ENCODE measurements around the gene HLA-DMB.
"Not testable (repeated sequence)": the region's sequence is repeated elsewhere in the genome, so short reads cannot be mapped to it uniquely, and the experiment has no call there.

The HLA-DMB gene

DNA sequence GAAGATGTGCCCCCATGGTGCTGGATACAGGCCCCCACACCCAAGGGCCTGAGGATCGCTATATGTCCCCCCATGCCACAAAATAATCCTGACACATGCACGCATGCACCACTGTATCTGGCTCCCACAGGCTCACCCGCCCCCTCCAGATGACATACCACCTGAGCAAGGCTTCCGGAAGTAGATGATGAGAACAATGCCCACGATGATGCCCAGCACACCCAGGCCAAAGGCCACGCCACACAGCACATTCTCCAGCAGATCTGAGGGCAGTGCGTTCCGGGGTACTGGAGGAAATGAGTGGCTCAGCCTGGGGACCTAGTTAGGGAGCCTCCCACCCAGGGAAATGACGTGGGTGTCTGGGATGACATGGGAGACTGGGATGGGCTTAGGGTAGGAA, 8.3 kb upstream of the HLA-DMB start:
- no peak for DNase-seq

DNA sequence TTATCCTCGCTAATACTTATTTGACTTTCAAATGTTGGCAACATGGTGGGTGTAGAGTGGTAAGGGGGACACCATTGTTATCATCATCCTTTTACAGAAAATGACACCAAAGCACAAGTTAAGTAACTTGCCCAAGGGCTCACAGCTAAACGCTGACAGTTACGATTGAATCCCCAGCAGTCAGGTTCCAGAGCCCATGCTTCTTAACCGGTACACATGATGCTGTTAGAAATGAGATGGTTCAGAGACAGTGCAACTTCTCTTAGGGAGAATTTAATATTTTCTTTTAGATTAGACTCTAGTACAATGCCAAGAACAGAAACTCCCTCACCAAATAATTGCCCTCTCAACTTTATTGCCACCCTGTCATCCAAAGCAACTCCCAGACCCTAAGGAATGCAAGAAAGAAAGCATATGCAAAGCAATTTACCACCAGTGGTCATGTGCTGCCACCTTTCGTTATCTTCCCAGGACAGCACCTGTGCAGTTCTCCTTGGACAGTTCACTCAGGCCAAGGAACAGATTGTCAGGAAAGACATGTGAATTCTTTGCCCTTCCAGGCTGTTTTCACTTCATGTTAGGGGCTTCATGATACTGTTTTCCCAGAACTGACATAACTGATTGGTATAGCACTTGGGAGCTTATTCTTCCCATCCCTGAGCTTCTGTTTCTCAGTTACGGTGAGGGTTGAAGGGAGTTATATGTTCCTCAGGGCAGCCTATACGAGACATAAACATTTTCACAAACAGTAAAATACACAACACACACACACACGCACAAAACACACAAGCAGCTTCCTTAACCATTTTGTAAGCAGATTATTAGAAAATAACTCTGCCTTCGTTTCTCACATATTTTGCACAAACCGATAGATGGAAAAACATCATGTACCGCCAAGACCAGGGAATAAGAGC, 7.0 kb upstream of the HLA-DMB start:
- DNase-seq, result peak; percentile 57

DNA sequence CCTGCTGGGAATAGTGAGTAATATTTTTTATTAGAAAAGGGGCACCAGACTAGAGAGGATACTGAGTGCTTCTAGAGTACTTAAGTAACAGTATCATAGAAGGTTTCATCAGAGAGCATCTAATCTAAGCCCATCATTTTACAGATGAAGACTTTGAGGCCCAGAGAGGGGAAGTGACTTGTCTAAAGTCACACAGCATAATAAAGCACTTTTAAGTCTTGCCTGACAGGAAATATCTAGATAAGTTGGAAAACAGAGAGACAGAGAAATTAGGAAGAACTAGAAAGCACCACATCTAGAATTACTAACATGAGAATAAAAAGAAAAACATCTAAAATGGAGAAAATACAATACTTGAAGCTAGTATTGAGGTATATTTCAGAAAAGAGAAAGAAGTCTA, 6.1 kb upstream of the HLA-DMB start:
- DNase-seq, result no peak

DNA sequence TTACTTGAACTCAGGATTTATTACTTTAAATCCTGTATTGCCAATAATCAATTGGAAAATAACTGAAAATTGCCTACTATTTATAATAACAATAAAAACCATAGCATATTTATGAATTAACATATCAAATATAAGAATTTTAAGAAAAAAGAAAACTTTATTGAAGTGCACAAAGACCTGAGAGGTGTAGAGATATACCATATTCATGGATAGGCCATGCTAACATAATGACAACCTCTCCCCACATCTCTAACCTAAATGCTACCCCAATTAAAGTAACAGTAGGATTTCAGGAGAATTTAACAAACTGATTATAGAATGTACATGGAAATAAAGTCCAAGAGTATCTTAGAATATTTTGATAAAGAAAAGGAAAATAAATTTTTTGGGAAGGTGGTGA, 5.1 kb upstream of the HLA-DMB start:
- DNase-seq, result no peak

DNA sequence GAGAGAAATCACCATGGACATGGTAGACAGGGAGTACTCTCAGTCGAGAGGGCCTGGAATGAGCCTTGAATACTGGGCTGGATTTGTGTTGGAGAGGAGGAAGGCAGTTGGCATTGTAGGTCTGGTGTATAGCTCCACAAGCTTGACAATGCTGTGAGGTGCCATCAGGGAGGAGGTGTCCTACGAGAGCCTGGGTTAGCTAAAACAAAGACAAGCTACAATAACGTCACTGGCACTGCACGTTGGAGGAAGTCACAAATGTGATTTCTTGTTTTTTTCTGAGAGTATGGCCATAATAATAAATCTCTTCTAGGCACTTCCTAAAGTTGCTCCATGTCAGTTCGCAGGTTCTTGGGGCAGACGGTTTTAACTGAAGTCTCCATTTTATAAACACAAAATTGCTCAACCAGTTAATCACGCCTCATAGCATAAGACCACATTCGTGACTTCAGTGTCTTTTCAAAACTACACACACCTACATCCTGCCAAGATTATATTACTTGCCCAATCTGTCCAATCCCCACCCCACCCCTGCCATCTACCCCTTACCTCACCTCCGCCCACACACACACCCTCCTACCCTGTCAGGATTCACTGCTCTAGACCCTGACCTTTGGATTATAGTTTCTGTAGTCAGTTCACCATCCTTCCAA, 4.4 kb upstream of the HLA-DMB start:
- peak; percentile 74 for DNase-seq

DNA sequence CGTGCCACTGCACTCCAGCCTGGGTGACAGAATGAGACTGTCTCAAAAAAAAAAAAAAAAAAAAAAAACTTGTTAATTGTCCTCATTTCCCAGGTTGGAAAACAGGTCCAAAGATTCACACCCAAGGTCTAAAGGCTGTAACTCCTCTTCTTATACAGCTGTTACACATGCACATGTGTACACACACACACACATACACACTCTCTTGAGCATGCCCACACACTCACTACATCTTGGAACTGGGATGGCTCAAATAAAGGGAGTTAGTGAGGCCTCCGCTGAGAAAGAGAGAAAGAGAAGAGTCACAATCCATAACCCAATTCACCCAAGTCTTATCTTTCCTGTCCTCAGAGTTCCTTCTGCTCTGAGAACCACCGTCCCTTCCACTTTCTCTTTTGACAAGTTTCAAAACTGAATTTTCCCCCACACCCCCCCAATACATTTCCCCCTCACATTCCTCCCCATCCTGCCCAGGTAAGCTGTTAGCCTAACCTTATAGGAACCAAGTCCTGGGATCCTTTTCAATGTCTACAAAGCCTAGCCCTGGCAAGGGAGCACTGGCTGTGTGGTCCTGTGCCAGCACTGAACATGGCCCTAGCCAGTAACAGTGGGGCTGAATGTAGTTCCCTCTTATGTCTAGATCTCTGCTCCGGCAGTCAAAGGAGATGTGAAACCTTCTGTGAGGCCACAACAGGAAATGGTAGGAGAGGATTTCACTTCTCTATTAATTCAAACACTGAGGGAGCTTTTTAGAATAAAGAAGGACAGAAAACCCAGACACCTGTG, 3.2 kb upstream of the HLA-DMB start:
- DNase-seq, result peak; percentile 72

DNA sequence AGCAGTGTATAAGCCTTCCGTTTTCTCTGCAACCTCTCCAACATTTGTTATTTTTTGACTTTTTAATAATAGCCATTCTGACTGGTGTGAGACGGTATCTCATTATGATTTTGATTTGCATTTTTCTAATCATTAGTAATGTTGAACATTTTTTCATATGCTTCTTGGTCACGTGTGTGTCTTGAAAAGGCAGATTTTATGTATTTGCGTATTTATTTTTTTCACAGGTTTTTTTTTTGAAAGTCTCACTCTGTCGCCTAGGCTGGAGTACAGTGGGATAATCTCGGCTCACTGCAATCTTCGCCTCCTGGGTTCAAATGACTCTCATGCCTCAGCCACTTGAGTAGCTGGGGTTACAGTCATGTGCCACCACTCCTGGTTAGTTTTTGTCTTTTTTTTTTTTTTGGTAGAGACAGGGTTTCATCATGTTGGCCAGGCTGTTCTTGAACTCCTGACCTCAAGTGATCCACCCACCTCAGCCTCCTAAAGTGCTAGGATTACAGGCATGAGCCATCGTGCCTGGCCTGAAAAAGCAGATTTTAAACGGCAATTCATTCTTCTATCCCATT, 1.8 kb upstream of the HLA-DMB start:
- not testable (repeated sequence) for DNase-seq

DNA sequence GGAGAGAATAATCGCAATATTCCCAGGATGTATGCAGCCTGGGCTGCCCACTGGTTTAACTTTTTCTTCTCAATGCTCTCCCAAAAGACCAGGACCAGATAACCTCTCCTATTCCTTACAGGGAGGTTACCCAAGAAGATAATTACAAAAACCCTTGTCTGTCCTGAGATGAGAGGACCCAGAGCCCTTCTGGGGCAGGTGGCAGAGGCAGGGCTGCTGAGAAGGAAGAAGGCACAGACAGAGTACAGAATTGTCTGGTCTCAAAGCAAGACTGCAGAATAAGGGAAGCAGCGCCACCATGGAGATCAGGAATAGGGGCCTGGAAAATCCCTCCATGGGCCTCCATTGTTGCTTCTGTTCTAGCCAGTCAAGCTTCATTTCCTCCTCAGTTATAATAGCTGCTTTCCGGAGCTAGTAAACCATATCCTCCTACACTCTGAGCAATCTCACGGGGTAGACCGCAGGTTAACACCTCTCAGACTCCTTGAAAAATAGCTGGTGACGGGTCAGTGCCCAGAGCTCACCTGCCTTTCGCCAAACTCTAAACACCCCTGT, 463 bp upstream of the HLA-DMB start:
- DNase-seq, result peak; percentile 74

DNA sequence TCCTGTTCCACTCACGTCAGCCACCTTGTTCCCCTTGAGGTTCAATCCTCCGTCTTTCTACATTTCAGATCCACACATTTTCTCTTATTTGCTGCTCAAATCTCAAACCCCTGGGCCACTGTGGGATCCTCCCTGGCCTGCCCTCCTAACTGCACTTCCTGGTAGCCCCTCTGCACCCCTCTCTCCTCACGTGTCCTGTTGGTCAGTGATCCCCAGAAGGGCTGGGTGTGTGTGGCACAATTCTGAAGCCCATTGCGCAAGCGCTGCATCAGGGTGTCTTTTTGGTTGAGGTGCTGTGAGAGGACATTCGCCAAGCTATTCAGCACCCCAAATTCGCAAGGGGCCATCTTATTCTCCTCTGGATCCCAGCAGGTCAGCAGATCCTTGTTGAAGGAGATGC, 2.3 kb downstream of the HLA-DMB start:
- DNase-seq, result no peak

DNA sequence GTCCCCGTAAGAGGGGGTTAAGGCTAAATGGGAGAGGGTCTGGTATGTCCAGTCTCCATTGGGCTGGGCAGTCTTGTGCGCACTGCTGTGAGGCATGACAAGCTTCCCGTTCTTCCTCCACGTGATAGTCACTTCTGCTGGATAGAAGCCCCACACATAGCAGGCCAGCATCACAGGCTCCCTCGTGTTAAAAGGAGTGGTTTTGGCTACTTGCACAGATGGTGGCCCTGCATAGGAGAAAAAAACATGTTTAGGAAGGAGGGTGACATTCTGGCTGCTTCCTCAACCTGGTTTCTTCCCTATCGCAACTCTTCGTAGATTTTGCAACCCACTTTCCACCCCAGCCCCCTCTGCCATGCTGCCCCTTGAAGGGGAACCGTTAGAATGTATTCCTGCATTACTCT, 3.6 kb downstream of the HLA-DMB start:
- peak; percentile 35 for DNase-seq

DNA sequence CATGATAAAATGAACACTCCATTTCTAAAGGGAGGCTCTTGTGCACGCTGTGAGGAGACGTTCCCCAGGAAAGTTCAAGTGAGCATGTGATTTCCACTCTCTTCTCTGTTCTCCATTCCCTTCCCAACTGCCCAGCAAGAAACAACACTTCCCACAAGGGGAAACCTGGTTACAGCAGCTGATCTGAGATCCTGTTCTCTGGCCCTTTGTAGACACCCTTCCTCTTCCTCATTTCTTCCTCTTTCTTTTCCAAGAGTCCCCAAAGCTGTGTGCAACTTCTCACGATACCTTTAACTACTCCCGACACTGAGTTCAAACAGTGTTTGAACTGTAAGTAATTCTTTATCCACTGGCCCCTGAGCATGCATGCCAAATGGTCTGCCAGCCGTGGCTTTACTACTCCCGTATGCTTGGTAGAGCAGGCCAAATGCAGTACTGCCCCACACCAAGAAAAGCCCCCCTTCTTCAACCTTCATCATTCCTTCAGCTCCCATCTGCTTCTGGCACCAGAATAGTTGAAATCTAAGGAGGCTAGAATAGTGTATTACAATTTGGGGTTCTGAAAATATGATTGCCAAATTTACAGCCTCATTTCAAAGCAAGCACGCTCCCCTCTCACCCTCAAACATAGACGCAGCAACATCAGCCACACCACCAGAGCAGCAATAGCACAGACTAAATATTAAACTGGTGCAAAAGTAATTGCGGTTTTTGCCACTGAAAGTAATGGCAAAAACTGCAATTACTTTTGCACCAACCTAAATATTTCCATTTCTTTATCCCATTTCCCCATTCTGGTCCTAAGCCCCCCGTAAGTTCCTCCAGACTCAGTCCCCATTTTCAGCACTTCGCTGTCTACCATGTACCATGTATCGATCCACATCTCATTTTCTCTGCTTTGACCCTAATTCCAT, 4.3 kb downstream of the HLA-DMB start:
- no peak for DNase-seq

DNA sequence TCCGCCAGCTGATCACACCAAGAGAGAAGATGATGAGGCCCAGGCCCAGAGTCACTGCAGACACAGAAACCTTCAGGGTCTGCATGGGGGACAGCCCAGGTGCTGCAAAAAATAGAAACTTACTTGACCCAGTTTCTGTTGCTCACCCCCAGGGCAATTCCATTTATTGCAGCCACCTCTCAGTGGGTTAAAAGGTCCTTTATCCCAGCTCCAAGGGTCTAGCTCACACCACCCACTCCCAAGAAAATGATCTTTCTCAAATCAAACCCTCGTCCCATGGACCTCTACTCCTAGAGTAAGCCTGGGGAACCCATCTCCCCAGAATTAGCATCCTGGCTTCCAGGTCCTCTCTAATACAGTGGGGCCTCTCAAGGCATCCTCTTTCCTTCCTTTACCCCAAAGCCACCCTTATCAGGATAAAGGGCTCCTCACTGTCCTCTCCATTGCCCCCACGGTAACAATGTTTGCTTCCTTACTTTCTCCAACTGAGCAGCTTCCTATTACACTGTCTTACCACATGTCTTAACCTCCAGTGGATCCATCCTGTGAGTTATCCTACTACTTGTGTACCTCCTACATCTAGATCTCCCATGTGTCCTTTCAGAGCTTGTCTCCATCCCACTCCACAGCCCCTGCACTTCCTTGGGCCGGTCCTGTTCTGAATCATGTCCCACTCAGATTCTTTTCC, 5.1 kb downstream of the HLA-DMB start:
- no peak for DNase-seq

DNA sequence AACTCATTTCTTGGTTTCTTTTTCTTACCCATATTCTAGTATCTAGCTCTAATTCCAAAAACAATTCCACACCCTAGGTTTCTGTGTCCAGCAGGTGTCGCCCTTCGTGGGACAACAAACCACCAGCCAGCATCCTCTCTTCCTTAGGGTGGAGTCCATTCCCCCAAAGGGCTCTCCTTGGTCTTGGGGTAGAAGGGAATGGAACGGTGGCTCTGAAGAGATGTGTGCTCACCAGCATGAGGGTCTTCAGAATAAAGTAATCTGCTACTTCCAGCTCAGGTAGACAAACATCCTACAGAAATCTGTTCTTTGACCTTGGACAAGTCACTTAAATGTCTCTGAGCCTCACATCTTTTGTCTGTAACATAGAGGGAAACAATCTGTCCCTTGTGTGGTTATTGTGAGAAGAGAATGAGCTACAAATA, 7.2 kb downstream of the HLA-DMB start:
- DNase-seq, result peak; percentile 70

DNA sequence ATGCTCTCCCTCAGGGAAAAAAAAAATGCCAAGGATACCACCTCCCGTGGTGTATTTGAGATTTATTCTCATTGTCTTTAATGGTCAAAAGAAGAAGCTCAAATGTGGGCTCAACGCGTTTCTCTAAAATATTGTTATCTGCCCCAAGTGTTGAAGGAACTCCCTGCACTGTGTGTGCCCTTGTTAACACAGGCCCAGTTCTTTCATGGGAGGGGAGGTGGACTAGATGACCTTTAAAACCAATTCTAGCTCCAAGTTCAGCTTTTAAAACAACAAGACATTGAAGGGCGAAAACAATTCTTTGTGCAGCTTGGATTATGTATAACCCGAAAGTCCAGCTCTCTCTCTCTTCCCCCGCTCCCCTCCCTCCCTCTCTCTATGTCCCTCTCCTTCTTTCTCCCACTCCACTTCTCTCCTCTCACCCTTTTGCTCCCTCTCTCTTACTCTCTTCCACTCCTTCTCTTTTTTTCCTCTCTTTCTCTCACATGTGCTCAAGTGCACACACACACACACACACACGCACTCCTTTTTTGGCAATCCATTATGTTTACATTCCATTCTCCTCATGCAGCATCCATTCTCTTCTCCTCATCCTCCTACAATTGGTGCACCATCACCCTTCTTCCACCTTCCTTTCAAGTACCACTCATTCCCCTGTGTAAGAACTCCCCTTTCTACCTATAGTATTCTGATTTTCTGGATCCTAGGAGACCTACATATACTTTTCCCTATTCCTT, 8.5 kb downstream of the HLA-DMB start:
- DNase-seq, result no peak

DNA sequence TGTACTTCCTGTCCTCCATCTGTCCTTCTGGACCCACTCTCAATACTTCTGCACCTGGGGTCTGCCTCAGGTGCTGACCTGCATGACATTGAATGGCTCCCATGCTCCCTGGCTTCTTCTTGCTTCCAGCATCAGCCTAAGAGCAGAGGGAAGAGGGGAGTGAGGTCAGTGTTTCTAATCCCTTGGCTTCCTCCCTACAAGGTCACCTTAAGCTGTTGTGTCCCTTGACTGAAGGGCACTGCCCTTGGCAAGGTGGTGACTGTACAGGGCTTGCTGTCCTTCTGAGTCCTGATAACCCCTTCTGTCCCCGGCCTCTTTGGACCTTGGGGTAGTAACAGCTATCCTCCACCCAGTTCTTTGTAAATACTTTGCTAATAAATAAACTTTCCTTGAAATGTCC, 9.6 kb downstream of the HLA-DMB start:
- DNase-seq, result no peak

DNA sequence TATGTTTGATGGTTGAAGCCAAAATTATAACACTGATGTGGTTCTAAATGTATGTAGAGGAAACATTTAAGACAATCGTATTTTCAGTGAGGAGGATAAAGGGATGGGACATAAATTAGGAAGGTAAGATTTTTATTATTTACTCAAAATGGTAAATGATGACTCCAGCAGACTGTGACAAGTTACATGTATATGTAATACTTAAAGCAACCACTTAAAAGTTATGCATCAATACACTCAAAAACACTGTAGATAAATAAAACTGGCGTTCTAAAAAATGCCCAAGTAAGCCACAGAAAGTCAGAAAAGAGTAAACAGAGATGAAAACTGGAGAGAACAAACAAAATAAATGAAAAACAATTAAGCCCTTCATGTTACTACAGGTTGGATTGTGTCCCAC, 18.7 kb downstream of the HLA-DMB start:
- DNase-seq, result no peak

DNA sequence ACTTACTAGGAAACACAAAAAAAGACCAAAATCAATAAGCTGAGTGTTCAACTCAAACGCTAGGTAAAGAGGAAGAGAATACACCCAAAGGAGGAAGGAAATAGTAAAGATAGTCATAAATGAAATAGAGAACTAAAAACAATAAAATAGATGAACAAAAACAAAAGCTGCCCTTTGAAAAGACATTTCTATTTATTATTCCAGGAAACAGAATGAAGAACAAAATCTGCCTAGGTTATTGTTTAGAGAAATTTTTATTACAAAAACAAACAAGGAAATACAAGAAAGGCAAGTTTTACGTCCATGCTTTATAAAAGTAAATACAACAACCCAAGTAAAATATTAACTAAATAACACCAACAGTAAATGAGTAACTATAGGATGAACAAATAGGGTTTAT, 20.1 kb downstream of the HLA-DMB start:
- no peak for DNase-seq

DNA sequence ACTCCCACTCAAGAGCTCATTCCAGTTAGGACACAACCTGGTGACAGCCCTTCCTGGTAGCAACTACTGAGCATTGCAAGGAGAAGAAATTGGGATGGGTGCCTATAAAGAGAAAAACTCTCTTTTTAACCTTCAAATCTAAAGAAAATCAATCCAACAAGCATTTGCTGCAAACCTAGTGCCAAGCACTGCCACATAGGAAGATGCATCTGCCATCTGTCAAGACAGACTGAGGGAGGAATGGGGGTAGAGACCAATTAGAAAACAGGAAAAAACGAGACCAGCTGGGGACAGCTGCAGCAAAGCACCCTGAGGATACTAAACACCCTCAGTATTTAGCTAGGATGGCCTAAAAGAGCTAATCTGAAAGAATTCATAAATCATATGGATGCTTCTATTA, 27.9 kb downstream of the HLA-DMB start:
- no peak for DNase-seq

DNA sequence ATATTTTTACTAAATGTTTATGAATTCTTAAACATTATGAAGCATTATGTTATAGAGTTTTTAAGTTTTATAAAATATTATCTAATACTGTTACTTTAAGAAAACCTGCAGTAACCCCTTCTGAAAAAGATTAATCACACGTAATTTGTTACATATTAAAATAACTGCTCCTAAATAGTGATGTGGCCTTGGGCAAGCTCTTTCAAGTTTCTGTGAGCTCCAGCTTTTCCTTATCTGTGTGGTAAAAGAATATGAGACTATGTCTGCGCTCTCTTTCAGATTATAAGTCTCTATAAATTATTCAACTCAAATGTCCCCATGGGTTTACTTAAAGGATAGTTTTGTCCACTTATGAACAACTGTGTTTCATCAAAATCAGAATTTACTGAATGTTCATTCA, 31.9 kb downstream of the HLA-DMB start:
- DNase-seq, result no peak

DNA sequence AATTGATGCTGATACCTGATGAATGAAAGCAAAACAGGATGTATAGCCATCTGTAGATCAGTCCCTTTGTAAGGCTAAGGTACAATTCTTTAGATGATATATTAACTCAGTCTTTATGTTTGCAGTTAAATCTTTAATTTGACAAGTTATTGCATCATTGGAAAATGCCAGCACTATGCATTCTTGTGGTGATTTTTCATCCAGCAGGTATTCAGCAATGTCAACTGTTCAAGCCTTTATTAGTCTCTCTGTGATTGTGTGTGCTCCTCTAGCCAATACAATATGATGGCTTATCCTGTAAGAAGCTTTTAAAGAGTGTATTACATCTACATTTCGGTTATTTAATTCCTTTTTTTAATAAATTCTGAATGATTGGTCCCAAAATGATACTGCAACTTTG, 34.3 kb downstream of the HLA-DMB start:
- no peak for DNase-seq

Data from CD4-positive, alpha-beta T cell treated with Interleukin-15 for 1 hour (primary cell).